Esophagus mucosa (tissue), 1 donor: ENCODE measurements around the gene LRRC63. TPM values are rescaled to one million over a fixed set of nuclear protein-coding genes. Genes with fewer than 3 reads are reported as not detected.
"Not testable (repeated sequence)": the region's sequence is repeated elsewhere in the genome, so short reads cannot be mapped to it uniquely, and the experiment has no call there.

Experiments
- ATAC-seq: fragments of 200-7000 bp; cut with Tn5 transposase; one replicate; pipeline ENCODE4 v1.9.1; 2020
- total RNA-seq: library from RNA; stranded (reverse); gene quantifications from one replicate; pipeline ENCODE4 v1.2.4, GENCODE V29; 2023
- donor health status: DM: yes; HTN: yes; CAD: no.

Gene LRRC63
- total RNA-seq, 1 donor from 2014 or later, result not detected

DNA sequence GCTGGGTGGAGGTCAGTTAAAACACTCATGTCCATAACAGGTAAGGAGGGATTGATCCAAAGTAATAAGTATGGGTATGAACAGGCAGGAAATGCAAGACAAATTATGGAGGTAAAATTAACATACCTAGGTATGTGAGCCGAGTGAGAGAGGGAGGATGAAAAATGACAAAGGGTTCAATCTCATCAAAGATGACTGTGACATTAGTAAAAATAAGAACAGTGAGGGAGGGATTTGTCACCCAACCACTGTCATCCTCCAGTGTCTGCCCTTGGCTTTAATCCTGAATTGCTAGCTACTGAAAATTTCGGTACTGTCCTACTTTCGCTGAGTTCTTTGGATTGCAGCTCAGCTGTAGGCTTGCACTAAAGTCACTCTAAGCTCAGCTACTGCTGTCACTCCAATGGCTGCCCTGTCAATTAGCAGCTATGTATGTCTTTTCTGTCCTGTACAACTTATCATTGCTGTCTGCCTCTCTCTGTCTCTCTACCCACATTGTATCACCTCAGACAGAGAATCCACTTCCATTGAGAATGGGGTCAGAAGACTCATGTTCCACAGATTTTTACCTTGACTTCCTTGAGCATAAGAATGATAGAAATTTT is 62.5 kb downstream of the LRRC63 start:
- no peak for ATAC-seq

DNA sequence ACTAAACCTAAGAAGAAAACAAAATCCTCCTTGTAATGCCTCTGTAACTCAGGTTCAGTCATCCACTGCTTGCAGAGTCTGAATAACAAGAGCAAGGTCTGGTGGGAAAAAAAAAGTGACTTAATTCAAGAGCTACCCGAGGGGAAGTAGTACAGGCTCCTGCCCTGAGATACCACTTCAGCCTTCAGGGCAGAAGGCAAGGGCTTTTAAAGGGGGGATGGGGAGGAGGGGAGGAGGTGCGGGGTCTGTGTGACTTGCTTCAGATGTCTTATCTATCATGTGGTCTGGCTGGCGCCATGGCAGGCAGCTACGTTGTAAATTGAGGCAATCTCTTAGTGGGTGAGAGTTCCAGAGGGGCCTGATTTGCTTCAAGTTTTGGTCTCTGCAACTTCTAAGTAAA is 66.7 kb downstream of the LRRC63 start:
- no peak for ATAC-seq

DNA sequence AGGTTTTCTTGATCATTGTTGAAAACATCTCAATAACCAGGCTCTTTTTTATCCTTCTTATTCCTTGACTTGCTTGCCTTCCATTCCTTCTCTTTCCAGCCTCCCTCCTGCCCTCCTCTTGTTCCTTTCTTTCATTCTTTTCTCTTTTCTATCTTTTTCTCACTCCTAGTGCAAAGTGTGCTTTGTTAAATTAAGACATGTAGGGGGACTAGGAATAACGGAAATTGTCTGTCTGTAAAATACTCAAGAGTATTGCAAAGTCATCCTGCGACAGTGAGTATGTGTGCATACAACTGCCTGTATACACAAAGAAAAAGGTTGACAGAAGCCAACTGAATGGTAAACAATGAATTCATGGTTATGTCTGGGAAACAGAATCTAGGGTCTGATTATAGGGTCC is 70.1 kb downstream of the LRRC63 start:
- ATAC-seq, result no peak

DNA sequence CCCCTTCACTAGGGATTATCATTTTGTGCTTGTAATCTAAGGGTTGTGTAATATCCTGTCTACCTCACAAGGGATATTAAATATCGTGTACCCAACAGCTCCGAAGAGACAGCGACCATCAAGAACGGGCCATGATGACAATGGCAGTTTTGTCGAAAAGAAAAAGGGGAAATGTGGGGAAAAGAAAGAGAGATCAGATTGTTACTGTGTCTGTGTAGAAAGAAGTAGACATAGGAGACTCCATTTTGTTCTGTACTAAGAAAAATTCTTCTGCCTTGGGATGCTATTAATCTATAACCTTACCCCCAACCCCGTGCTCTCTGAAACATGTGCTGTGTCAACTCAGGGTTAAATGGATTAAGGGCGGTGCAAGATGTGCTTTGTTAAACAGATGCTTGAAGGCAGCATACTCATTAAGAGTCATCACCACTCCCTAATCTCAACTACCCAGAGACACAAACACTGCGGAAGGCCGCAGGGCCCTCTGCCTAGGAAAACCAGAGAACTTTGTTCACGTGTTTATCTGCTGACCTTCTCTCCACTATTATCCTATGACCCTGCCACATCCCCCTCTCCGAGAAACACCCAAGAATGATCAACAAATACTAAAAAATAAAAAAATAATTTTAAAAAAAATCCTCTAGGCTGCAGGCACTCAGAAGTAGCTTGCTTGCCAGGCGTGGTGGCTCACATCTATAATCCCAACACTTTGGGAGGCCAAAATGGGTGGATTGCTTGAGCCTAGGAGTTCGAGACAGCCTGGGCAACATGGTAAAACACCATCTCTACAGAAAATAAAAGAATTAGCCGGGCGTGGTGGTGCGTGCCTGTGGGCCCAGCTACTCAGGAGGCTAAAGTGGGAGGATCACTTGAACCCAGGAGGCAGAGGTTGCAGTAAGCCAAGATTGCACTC is 72.4 kb downstream of the LRRC63 start:
- ATAC-seq, result not testable (repeated sequence)

DNA sequence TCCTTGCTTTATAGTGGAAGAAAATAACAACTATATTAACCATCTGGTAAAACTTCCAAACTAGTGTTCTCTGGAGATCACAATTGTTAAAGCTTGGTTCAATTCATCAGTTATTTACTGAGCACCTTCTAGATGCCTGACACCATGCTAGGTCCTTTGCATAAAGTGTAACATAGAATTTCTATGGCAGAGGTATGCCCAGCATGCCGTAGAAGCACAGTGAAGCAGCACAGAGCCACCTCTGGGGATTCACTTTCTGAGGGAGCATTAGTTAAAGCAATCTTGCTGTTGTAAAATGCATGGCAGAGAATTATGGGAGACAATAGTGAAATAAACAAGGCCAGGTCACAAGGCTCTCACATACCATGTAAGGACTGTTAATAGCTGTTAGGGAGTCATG is 75.2 kb downstream of the LRRC63 start:
- ATAC-seq, result no peak

- peak; percentile 48 for ATAC-seq
Measured at GRCh38 chr13:46288570-46289259, 77.0 kb downstream of the LRRC63 start.

GRCh38 chr13:46289260-46289955 is 77.7 kb downstream of the LRRC63 start:
- ATAC-seq, result no peak

DNA sequence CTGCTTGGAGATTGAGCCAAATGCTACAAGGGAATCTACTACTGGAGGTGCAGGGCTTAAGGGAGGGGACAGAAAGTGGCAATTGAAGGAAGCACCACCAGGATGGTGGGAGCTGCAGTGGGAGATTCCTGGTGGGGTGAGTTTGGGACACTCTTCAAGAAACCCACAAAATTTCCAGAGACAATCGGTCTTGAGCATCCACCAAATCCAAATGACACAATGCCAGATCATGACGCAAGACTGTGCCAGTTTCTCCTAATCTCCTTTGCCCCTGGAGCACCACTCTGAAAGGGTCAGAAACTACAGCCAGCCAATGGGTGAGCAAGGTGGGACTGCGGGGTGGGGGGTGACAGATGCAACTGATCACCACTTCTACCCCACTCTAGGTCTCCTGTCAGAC is 78.7 kb downstream of the LRRC63 start:
- ATAC-seq, result no peak

- no peak for ATAC-seq
Measured at GRCh38 chr13:46293436-46293835, 81.7 kb downstream of the LRRC63 start.

DNA sequence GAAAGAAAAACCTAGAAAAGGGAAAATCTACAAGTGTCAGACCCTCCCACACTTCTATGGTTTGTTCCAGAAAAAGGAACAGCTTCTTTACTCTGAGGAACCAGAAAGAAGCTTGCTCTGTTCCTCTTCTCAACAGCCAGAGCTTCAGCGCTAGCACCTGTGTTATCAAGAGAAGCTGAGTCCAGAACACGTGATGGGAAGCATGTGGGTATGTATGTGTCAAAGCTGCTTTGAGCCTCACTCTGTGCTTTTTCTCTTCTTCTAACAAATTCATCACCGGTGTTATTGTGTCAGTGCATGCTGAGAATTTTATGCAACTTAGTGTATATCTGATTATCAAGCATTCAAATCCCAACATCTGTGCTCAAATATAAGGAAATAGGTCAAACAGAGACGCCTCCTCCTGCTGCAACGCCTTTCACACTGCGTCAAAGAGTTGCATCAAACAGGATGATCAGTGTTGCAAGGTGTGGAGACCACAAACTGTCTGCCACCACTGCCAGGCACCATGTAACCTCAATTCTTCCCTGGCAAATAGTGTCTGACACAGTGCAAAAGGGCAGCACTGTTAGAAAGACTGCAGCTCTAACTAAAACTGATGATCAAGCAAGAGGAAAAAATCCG is 83.9 kb downstream of the LRRC63 start:
- ATAC-seq, result peak; percentile 45

- no peak for ATAC-seq
Measured at GRCh38 chr13:46296115-46296822, 84.5 kb downstream of the LRRC63 start.

- no peak for ATAC-seq
Measured at GRCh38 chr13:46296921-46297320, 85.2 kb downstream of the LRRC63 start.

GRCh38 chr13:46297361-46297811 is 85.7 kb downstream of the LRRC63 start:
- ATAC-seq, result no peak

DNA sequence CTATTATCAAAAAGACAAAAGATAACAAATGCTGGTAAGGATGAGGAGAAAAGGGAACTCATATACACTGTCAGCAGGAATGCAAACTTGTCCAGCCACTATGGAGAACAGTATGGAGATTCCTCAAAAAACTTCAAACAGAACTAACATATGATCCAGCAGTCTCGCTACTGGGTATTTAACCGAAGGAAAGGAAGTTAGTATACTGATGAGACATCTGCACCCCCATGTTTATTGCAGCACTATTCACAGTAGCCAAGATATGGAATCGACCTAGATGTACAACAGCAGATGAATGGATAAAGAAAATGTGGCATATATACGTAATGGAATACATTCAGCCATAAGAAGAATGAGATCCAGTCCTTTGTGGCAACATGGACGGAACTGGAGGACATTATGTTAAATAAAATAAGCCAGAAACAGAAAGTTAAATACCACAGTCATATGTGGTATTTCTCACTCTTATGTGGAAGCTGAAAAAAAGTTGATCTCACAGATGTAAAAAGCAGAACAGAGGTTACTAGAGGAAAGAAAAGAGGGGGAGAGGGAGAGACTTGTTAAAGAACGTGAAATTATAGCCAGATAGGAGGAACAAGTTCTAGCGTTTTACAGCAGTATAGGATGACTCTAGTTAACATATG is 92.1 kb downstream of the LRRC63 start:
- no peak for ATAC-seq

DNA sequence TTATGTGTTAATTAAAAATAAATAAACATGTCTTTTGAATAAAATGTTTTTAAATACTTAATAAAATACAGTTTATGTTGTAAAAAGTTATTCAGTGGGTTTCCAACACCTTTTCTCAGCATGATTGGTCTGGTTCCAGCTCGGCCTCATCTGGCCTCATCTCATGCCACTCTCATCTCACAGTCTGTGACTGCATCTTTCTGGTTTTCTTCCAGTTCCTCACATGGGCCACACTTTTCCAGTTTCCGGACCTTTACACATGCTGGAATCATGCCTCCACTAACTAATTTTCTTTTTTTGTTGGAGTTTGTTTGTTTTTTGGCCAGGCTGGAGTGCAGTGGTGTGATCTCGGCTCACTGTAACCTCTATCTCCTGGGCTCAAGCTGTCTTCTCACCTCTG is 92.8 kb downstream of the LRRC63 start:
- no peak for ATAC-seq

DNA sequence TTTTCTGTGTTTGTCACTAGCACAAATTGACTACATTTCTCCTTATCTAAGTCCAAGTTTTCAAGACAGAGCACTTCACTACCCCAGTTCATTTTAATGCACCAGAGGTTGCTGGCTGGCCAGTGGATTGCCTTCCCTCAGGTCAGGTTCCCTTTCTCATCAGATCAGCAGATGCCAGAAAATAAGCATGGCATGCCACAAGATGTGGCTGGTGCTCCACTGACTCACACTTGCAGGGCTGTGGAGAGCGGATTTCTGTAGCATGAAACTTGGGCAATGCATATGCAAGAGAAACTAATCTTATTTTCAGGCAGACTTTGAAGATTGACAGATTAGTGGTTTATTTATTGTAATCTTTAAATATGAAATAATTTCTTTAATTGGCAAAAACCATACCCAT is 95.8 kb downstream of the LRRC63 start:
- no peak for ATAC-seq

DNA sequence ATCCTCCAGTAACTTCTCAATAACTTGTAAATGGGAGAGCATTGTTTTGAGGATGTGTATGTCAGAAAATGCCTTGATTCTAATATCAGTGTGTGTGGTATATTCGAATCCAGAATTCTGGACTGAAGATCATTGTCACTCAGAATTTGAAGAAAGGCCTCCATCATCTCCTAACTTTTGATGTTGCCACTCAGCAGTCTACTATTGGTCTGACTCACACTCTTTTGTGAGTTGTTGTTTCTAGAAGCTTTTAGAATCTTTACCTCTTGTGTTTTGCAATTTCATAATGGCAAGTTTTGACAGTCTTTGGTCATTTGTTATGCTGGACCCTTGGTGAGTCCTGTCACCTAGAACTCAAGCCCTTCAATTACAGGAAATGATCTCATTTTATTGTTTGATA is 98.3 kb downstream of the LRRC63 start:
- no peak for ATAC-seq

DNA sequence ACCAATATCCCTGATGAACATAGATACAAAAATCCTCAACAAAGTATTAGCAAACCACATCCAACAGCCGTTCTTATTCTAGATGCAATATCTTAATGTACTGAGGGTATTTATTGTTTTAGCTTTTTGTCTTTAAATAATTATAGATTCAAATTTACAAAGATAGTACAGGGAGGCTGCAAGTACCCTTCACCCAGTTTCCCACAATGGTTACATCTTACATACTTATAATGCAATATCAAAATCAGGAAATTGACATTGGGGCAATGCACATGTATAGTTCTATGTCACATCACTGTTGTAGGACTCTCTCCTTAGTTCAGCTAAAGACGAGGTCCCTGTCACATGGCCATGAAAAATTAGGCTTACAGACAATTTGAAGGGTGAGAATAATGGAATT is 99.5 kb downstream of the LRRC63 start:
- no peak for ATAC-seq

DNA sequence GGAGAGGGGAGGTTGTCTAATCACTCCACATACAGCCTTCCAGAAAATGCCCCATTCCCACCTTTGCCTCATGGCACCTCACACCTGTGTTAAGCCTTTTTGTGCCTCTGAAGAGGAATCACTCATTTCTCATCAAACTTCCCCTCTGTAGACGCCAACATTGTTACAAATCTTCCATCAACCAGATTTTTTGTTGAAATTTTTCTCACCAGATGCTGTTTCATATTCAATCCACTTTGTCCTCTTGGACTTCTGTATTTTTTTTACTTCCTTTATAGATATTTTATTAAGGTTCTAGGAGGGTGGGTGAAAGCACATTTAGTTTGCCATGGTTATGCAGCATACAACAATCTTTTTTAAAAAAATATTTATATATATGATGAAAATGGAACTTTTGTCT is 101.3 kb downstream of the LRRC63 start:
- ATAC-seq, result no peak

- no peak for ATAC-seq
Measured at GRCh38 chr13:46313432-46314257, 101.9 kb downstream of the LRRC63 start.
